C4-2B (cell line): ENCODE data around the gene ZSWIM9.

Experiments used
- ZFX ChIP-seq: fragments of 450-650 bp; IDR thresholded peaks from 2 replicates; pipeline ENCODE4 v1.6.1; 2017
- TF ChIP-seq, protein P1 (sequence below): fragments of 450-650 bp; conservative IDR thresholded peaks from 2 replicates; pipeline ENCODE4 v1.5.1; 2017; ENCODE audit warnings: mild to moderate bottlenecking

DNA sequence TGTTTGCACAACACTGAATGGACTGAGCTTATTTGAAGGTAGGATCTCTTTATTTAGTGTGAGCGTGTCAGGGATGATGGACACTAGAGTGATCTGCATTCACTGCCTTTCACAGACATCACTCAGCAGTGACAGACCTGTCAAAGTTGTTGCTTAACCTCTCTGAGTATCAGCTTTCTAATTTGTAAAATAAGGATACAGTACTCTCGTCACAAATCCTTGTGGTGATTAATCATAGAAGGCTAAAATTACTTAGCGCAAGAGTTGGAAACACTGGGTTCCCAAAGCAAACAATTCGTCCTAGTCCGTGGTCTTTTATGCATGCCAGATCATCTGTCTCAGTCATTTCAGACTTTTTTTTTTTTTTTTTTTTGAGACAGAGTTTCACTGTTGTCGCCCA lies 68.6 kb downstream of the ZSWIM9 start:
- TF ChIP-seq, protein P1, sequence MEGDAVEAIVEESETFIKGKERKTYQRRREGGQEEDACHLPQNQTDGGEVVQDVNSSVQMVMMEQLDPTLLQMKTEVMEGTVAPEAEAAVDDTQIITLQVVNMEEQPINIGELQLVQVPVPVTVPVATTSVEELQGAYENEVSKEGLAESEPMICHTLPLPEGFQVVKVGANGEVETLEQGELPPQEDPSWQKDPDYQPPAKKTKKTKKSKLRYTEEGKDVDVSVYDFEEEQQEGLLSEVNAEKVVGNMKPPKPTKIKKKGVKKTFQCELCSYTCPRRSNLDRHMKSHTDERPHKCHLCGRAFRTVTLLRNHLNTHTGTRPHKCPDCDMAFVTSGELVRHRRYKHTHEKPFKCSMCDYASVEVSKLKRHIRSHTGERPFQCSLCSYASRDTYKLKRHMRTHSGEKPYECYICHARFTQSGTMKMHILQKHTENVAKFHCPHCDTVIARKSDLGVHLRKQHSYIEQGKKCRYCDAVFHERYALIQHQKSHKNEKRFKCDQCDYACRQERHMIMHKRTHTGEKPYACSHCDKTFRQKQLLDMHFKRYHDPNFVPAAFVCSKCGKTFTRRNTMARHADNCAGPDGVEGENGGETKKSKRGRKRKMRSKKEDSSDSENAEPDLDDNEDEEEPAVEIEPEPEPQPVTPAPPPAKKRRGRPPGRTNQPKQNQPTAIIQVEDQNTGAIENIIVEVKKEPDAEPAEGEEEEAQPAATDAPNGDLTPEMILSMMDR = no peak
- TF ChIP-seq ZFX = no peak
